Skeletal muscle cell (primary cell): ENCODE measurements around the gene UPF2.
"Not testable (repeated sequence)": the region's sequence is repeated elsewhere in the genome, so short reads cannot be mapped to it uniquely, and the experiment has no call there.

Source experiments
- DNase-seq: peaks from one replicate; pipeline ENCODE4 v3.0.0-alpha.2; 2010; ENCODE audit warnings: low read depth
- H3K4me3 ChIP-seq: 2 replicates; pipeline ENCODE4 v1.5.1; 2011; ENCODE audit warnings: low read depth, mild to moderate bottlenecking, control low read depth, low read length, moderate library complexity

Gene UPF2

GRCh38 chr10:11975795-11976194, 66.8 kb downstream of the UPF2 start:
- no peak overlapping the region for H3K4me3 ChIP-seq
- DNase-seq = no peak

- H3K4me3 ChIP-seq, DNase-seq: not testable (repeated sequence)
Measured at GRCh38 chr10:11972523-11972922, 70.1 kb downstream of the UPF2 start.

- DNase-seq = no peak
- H3K4me3 ChIP-seq = no peak overlapping the region
Measured at GRCh38 chr10:11962176-11962575, 80.4 kb downstream of the UPF2 start.

- no peak for DNase-seq
- H3K4me3 ChIP-seq = no peak overlapping the region
Measured at GRCh38 chr10:11961771-11962170, 80.8 kb downstream of the UPF2 start.

GRCh38 chr10:11959966-11960365, 82.6 kb downstream of the UPF2 start:
- no peak for DNase-seq
- H3K4me3 ChIP-seq = no peak overlapping the region

- H3K4me3 ChIP-seq = no peak overlapping the region
- DNase-seq = no peak
Measured at GRCh38 chr10:11958956-11959355, 83.7 kb downstream of the UPF2 start.

- H3K4me3 ChIP-seq = no peak overlapping the region
- no peak for DNase-seq
Measured at GRCh38 chr10:11951695-11952094, 90.9 kb downstream of the UPF2 start.

- H3K4me3 ChIP-seq = no peak overlapping the region
- DNase-seq = no peak
Measured at GRCh38 chr10:11950325-11951018, 92.1 kb downstream of the UPF2 start.

GRCh38 chr10:11949152-11949551, 93.5 kb downstream of the UPF2 start:
- no peak overlapping the region for H3K4me3 ChIP-seq
- DNase-seq = no peak

GRCh38 chr10:11946652-11947051, 96.0 kb downstream of the UPF2 start:
- H3K4me3 ChIP-seq = no peak overlapping the region
- DNase-seq = no peak

GRCh38 chr10:11936389-11937152, 106.0 kb downstream of the UPF2 start:
- no peak for DNase-seq
- no peak overlapping the region for H3K4me3 ChIP-seq

GRCh38 chr10:11934262-11934661, 108.3 kb downstream of the UPF2 start:
- H3K4me3 ChIP-seq = no peak overlapping the region
- no peak for DNase-seq

GRCh38 chr10:11933577-11934223, 108.9 kb downstream of the UPF2 start:
- H3K4me3 ChIP-seq = no peak overlapping the region
- DNase-seq = no peak

GRCh38 chr10:11931038-11931437, 111.6 kb downstream of the UPF2 start:
- no peak for DNase-seq

GRCh38 chr10:11930312-11930978, 112.2 kb downstream of the UPF2 start:
- H3K4me3 ChIP-seq = no peak overlapping the region
- no peak for DNase-seq

More at GRCh38 chr10:11931038-11931437, 111.6 kb downstream of the UPF2 start:
- no peak overlapping the region for H3K4me3 ChIP-seq

- DNase-seq = no peak
- H3K4me3 ChIP-seq = no peak overlapping the region
Measured at GRCh38 chr10:11927746-11928145, 114.9 kb downstream of the UPF2 start.

- no peak for DNase-seq
- H3K4me3 ChIP-seq = no peak overlapping the region
Measured at GRCh38 chr10:11921800-11922392, 120.7 kb downstream of the UPF2 start.

- no peak for DNase-seq
- no peak overlapping the region for H3K4me3 ChIP-seq
Measured at GRCh38 chr10:11919271-11919670, 123.3 kb downstream of the UPF2 start.

GRCh38 chr10:11918384-11918783, 124.2 kb downstream of the UPF2 start:
- no peak for DNase-seq
- no peak overlapping the region for H3K4me3 ChIP-seq
